Ishikawa (cell line): ENCODE results near the gene MACROD2.

Experiments used
- CEBPB ChIP-seq: IDR thresholded peaks from 2 replicates; pipeline ENCODE4 v1.6.1; 2012
- CREB1 ChIP-seq: IDR thresholded peaks from 2 replicates; pipeline ENCODE4 v1.6.1; 2012; ENCODE audit warnings: low read depth
- EGR1 ChIP-seq: IDR thresholded peaks from 2 replicates; pipeline ENCODE4 v1.6.1; 2012
- EP300 ChIP-seq: IDR thresholded peaks from 2 replicates; pipeline ENCODE4 v1.6.1; 2012; ENCODE audit warnings: borderline replicate concordance
- FOXM1 ChIP-seq: IDR thresholded peaks from 2 replicates; pipeline ENCODE4 v1.6.1; 2012; ENCODE audit warnings: low read depth, borderline replicate concordance
- NFIC ChIP-seq: IDR thresholded peaks from 2 replicates; pipeline ENCODE4 v1.6.1; 2012
- RAD21 ChIP-seq: IDR thresholded peaks from 2 replicates; pipeline ENCODE4 v1.6.1; 2012; ENCODE audit warnings: low read depth
- TAF1 ChIP-seq: IDR thresholded peaks from 2 replicates; pipeline ENCODE4 v1.6.1; 2012; ENCODE audit warnings: low read depth, mild to moderate bottlenecking
- TCF12 ChIP-seq: IDR thresholded peaks from 2 replicates; pipeline ENCODE4 v1.6.1; 2012; ENCODE audit warnings: low read depth
- TEAD4 ChIP-seq: IDR thresholded peaks from 2 replicates; pipeline ENCODE4 v1.6.1; 2012
- YY1 ChIP-seq: IDR thresholded peaks from 2 replicates; pipeline ENCODE4 v1.6.1; 2012; ENCODE audit warnings: low read depth
- ZBTB7A ChIP-seq: IDR thresholded peaks from 2 replicates; pipeline ENCODE4 v1.6.1; 2012; ENCODE audit warnings: low read depth
- TF ChIP-seq, protein P1 (sequence below): IDR thresholded peaks from 2 replicates; pipeline ENCODE4 v1.6.1; 2012
- TF ChIP-seq, protein P2 (sequence below): IDR thresholded peaks from 2 replicates; pipeline ENCODE4 v1.6.1; 2012
- TF ChIP-seq, protein P3 (sequence below): IDR thresholded peaks from 2 replicates; pipeline ENCODE4 v1.6.1; 2012; ENCODE audit warnings: low read depth, mild to moderate bottlenecking

The MACROD2 gene

DNA sequence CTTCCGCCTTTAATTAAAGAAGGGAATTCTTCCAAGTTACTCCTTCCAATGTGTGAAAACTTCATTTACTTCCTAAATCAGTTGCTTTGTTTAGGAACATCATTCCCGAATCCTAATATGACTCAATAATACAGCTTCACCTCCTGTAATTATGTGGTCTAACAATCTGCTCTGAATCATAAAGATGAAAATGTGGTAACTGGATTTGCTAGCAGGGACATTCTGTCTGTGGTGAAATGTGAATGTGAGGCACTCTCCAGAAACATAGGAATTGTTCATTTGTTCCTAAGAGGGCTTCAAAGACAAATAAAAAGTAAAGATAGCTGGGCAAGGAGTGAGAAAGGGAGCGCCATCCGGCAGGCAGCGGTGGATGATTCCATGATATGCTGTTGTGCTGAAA, 1899.8 kb downstream of the MACROD2 start:
- no peak for TF ChIP-seq TCF12
- TF ChIP-seq RAD21, result no peak
- TF ChIP-seq, protein P1, sequence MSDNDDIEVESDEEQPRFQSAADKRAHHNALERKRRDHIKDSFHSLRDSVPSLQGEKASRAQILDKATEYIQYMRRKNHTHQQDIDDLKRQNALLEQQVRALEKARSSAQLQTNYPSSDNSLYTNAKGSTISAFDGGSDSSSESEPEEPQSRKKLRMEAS, result no peak
- no peak for TF ChIP-seq EP300
- TF ChIP-seq EGR1, result no peak
- TF ChIP-seq CEBPB, result no peak
- no peak for TF ChIP-seq NFIC
- no peak for TF ChIP-seq TEAD4
- TF ChIP-seq, protein P2, sequence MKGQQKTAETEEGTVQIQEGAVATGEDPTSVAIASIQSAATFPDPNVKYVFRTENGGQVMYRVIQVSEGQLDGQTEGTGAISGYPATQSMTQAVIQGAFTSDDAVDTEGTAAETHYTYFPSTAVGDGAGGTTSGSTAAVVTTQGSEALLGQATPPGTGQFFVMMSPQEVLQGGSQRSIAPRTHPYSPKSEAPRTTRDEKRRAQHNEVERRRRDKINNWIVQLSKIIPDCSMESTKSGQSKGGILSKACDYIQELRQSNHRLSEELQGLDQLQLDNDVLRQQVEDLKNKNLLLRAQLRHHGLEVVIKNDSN, result no peak
- no peak for TF ChIP-seq CREB1
- no peak for TF ChIP-seq TAF1
- TF ChIP-seq YY1, result no peak
- TF ChIP-seq FOXM1, result no peak
- TF ChIP-seq, protein P3, sequence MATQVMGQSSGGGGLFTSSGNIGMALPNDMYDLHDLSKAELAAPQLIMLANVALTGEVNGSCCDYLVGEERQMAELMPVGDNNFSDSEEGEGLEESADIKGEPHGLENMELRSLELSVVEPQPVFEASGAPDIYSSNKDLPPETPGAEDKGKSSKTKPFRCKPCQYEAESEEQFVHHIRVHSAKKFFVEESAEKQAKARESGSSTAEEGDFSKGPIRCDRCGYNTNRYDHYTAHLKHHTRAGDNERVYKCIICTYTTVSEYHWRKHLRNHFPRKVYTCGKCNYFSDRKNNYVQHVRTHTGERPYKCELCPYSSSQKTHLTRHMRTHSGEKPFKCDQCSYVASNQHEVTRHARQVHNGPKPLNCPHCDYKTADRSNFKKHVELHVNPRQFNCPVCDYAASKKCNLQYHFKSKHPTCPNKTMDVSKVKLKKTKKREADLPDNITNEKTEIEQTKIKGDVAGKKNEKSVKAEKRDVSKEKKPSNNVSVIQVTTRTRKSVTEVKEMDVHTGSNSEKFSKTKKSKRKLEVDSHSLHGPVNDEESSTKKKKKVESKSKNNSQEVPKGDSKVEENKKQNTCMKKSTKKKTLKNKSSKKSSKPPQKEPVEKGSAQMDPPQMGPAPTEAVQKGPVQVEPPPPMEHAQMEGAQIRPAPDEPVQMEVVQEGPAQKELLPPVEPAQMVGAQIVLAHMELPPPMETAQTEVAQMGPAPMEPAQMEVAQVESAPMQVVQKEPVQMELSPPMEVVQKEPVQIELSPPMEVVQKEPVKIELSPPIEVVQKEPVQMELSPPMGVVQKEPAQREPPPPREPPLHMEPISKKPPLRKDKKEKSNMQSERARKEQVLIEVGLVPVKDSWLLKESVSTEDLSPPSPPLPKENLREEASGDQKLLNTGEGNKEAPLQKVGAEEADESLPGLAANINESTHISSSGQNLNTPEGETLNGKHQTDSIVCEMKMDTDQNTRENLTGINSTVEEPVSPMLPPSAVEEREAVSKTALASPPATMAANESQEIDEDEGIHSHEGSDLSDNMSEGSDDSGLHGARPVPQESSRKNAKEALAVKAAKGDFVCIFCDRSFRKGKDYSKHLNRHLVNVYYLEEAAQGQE, result no peak
- TF ChIP-seq ZBTB7A, result no peak

DNA sequence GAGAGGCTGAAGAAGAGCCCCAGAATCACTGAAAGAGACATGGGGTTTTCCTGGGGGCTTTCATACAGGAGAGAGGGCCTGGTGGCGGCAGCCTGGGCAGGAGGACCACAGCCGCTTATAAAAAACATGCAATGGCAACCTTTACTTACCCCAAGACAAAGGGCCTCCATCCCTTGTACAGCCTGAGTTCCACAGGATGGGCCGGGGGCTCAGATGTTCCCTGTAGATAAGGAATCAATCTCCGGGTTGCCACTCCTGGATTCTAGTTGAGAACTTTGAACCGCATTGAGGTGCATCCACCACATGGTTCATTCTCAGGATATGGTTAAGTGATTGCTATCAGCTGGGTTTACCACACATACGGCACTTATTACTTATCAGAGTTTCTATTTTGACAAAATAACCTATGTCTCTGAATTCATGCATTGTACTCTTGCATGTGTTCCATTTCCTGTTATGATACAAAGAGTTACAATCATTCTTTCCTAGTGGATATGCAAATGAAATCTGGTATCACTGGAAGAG, 1900.3 kb downstream of the MACROD2 start:
- TF ChIP-seq, protein P3, result no peak
- no peak for TF ChIP-seq YY1
- no peak for TF ChIP-seq RAD21
- no peak for TF ChIP-seq NFIC
- TF ChIP-seq EGR1, result no peak
- TF ChIP-seq ZBTB7A, result no peak
- TF ChIP-seq CEBPB, result no peak

DNA sequence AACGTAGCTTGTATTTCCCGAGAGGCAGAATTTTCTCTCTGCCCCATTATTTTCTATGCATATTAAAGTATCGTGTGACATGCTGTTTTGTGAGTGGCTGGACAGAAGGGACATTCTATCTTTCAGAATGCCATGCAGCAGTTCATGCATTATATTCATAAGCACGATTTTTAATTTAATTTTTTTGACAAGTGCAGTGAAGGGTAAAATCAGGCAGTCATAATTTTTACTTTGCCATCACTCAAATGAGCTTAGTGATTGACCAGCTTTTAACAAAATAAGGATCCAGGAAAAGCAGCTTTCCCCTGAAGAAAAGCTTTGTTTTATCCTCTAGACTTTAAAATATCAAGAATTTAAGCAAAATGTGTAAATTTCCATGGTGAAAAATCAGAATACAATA, 1904.7 kb downstream of the MACROD2 start:
- TF ChIP-seq FOXM1 (no peak), RAD21 (no peak), YY1 (no peak)

DNA sequence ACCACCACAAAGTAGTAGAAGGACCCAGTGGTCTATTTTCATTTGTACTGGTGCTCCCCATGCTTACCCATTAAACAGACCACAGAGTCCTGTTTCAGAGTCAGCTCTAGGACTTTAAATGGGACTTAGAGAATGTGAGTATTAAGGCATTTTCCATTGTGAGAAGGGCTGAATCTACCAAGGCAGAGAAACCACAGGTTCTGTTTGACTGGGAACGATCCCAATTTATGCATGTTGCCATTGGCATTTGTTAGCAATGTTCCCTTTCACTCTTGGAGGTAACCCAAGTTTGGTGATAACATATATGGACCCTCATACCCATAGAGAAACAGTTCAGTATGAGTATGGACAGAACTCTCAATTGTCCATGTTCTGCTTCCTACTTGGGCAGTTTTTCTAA, 1905.1 kb downstream of the MACROD2 start:
- TF ChIP-seq, protein P3, result no peak
- TF ChIP-seq NFIC, result no peak

DNA sequence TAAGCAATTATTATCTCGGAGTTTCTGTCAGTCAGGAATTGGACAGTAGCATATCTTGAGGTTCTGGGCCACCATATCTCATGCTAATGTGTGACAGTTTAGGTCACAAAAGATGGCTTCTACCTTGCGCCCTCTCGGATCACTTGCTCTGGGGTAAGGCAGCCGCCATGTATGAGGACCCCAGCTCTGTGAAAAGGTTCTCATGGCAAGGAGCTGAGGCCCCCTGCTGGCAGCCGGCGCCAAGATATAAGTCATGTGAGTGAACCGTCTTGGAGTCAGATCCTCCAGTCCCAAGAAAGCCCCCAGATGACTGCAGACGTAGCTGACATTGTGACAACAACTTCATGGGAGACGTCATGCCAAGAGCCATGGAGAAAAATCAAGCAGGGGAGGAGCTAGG, 1907.2 kb downstream of the MACROD2 start:
- no peak for TF ChIP-seq NFIC
- TF ChIP-seq ZBTB7A, result no peak
- TF ChIP-seq EP300, result no peak
- no peak for TF ChIP-seq CREB1
- peak; percentile 43 for TF ChIP-seq RAD21

DNA sequence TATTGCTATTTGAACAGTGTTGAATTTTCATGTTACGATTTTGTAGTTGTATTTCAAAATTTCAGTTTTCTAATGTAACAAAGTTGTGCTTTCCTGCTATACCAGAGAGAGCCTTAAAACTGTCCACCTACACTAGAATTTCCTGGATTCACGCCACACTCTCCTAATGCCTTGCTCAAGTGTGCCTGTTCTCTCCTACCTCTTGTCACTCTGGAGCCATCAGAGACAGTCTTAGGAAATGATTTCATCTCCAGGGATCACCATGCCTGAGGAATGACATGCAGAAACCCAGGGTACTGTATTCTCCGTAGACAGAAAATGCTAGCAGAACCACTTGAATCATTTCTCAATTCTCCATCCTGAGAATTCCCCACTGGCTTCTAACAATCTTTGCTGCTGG, 1910.3 kb downstream of the MACROD2 start:
- TF ChIP-seq YY1, result no peak
- TF ChIP-seq, protein P1, result no peak
- TF ChIP-seq RAD21, result no peak
- TF ChIP-seq NFIC, result no peak
- TF ChIP-seq TEAD4, result no peak
- no peak for TF ChIP-seq TCF12
- TF ChIP-seq, protein P3, result no peak
- no peak for TF ChIP-seq TAF1
- TF ChIP-seq CREB1, result no peak
- no peak for TF ChIP-seq ZBTB7A
- no peak for TF ChIP-seq EGR1
- TF ChIP-seq CEBPB, result no peak
- no peak for TF ChIP-seq EP300
- TF ChIP-seq, protein P2, result no peak
